Measurements from ENCODE around the gene KIAA0586.

Gene KIAA0586

DNA sequence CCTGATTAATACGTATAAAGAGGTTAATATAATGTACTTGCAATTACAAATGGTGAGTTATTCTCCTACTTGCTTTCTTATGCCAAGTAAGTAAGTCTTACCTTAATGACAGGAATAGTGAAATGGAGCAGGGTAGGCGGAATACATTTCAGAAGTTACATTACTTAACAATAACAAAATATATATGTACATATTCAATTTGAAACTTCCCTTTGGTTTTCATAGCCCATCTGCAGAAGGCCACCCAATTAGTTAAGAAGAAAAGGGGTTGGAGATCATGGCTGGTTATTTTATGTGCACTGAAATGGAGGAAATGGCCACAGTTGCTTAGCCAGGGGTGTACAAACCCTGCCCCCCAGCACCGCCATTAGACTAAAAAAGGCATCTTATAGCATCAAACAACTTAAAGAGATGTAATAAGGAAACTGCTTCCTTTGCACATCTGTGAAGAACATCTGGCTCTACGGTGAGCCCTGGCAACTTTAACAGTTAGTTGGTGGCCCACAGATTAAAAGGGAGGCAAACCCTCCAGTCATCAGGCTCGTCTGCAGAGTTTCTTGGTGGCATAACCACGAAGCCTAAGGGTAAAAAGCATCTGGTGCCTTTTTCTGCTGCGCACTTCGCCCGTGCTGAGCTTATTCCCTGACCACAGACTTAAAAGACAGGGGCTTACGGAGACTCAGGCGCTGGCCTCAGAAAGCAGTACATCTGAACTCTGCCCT, 171.4 kb downstream of the KIAA0586 start:
- Histone ChIP-seq H4K20me1 (ENCODE audit: insufficient read depth) (no peaks in the 10 kb centered on the region), H3K27ac (no peak overlapping the region), H3K36me3 (ENCODE audit: insufficient read depth) (no peaks in the 10 kb centered on the region), H2AFZ (ENCODE audit: low read depth) (no peak overlapping the region), H3K79me2 (ENCODE audit: insufficient read depth, low read depth) (no peaks in the 10 kb centered on the region), H3K27me3 (ENCODE audit: insufficient read depth, low read depth) (no peaks in the 10 kb centered on the region), H3K9ac (no peak overlapping the region), H3K4me2 (no peak overlapping the region), H3K4me3 (IDR thresholded peaks at IDR 0.05; ENCODE audit: insufficient read depth, low read depth, low read length) (no peak overlapping the region), H3K4me1 (ENCODE audit: low read depth, poor library complexity, severe bottlenecking) (no peaks in the 10 kb centered on the region)
- TF ChIP-seq, protein P1, sequence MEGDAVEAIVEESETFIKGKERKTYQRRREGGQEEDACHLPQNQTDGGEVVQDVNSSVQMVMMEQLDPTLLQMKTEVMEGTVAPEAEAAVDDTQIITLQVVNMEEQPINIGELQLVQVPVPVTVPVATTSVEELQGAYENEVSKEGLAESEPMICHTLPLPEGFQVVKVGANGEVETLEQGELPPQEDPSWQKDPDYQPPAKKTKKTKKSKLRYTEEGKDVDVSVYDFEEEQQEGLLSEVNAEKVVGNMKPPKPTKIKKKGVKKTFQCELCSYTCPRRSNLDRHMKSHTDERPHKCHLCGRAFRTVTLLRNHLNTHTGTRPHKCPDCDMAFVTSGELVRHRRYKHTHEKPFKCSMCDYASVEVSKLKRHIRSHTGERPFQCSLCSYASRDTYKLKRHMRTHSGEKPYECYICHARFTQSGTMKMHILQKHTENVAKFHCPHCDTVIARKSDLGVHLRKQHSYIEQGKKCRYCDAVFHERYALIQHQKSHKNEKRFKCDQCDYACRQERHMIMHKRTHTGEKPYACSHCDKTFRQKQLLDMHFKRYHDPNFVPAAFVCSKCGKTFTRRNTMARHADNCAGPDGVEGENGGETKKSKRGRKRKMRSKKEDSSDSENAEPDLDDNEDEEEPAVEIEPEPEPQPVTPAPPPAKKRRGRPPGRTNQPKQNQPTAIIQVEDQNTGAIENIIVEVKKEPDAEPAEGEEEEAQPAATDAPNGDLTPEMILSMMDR (conservative IDR thresholded peaks at IDR 0.05; ENCODE audit: low read depth, low read length) = no peak

DNA sequence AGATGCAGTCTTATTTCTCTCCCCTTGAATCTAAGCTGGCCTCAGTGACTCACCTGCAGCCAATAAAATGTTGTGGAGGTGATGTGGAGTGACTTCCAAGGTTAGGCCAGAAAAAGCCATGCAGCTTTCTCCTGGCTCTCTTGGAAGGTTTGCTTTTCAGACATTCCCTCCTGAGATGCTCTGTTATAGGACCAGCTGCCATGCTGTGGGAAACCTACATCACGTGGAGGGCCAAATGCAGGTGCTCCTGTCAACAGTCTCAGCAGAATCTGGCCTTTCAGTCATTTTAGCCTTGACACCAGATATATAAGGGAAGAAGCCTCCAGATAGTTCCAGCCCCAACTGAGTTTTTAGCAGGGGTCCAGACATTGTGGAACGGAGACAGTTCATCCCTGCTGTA, 172.2 kb downstream of the KIAA0586 start:
- Histone ChIP-seq H3K4me3 (IDR thresholded peaks at IDR 0.05; ENCODE audit: insufficient read depth, low read depth, low read length) (no peak overlapping the region), H2AFZ (ENCODE audit: low read depth) (no peak overlapping the region), H3K36me3 (ENCODE audit: insufficient read depth) (no peaks in the 10 kb centered on the region), H3K79me2 (ENCODE audit: insufficient read depth, low read depth) (no peaks in the 10 kb centered on the region), H3K9ac (no peak overlapping the region), H3K27me3 (ENCODE audit: insufficient read depth, low read depth) (no peaks in the 10 kb centered on the region), H4K20me1 (ENCODE audit: insufficient read depth) (no peaks in the 10 kb centered on the region), H3K27ac (no peak overlapping the region), H3K4me1 (ENCODE audit: low read depth, poor library complexity, severe bottlenecking) (no peaks in the 10 kb centered on the region), H3K4me2 (no peak overlapping the region)
- TF ChIP-seq, protein P1 (conservative IDR thresholded peaks at IDR 0.05; ENCODE audit: low read depth, low read length) = no peak
